ENCODE results near the gene TMEM120B. TPM values are rescaled to one million over a fixed set of nuclear protein-coding genes. Genes with fewer than 3 reads are reported as not detected.

TMEM120B gene
- total and polyA plus RNA-seq, 2 experiments from 2014 or later: 5.5 to 9.5 TPM

DNA sequence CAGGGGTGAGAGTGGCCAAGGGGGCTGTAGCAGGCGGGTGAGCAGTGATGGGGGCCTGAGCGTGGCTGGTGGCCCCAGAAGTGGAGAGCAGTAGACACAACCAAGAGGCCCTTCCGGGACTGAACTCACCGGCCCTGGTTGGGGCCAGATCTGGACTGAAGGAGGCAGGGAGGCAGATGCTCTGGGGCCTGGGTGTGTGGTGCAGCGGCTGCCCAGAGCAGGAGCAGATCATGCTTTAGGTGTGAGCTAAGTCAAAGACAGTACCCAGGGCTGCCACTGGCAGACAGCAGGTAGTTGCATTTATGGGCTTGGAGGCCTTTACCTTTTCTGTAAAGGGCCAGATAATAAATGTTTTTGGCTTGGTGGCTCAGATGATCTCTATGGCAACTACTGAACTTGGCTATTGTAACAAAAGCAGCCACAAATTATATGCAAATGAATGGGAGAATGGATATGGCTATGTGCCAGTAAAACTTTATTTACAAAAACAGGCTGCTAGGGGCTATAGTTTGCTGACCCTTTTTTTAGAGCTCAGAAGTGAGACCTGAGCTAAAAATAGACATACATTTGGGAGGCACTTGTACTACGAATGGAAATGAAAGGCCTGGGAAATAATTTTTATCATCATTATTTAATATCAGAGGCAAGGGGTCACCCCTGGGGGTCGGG, 116.8 kb downstream of the TMEM120B start:
- Histone ChIP-seq H3K36me3 (replicated peaks; ENCODE audit: insufficient read depth, low read depth) (no peaks in the 10 kb centered on the region), H3K4me1 (ENCODE audit: insufficient read depth) (no peaks in the 10 kb centered on the region), H4K20me1 (ENCODE audit: insufficient read depth, poor library complexity, severe bottlenecking) (no peaks in the 10 kb centered on the region), H3K79me2 (no peaks in the 10 kb centered on the region), H3K4me3 (no peak overlapping the region), H2AFZ (no peak overlapping the region), H3K9me3 (ENCODE audit: low read depth) (no peaks in the 10 kb centered on the region), H3K27ac (no peak overlapping the region), H3K9me2 (replicated peaks; ENCODE audit: insufficient read depth) (no peaks in the 10 kb centered on the region), H3K27me3 (no peaks in the 10 kb centered on the region), H3K4me2 (no peak overlapping the region)
- TF ChIP-seq CTCF (IDR thresholded peaks at IDR 0.05; ENCODE audit: poor library complexity) (no peak), EZH2phosphoT487 (IDR thresholded peaks at IDR 0.05; ENCODE audit: low read depth, severe bottlenecking, unreplicated experiment) (no peak), EZH2 (IDR thresholded peaks at IDR 0.05; ENCODE audit: borderline replicate concordance) (no peak)
- DNase-seq (ENCODE audit: low spot score): no peak
- WGBS (ENCODE audit: low lambda C conversion rate, missing lambda C conversion rate): 98% methylated on average over 7 of the region's 7 CpGs

DNA sequence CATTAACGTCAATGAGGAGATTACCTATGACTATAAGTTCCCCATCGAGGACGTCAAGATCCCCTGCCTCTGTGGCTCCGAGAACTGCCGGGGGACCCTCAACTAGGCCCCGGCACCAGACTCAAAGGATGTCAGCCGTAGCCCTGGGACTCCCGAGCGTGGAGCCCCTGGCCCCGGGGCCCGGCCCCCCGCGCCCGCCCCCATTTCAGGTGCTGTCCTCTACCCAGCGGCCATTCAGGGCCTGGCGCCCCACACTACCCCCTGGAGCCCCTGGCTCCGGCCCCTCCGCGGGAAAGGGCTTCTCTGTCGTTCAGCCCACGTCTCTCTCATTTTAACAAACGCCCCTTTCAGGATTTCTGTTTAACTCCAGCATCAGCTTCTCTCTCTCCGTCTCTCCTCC, 117.6 kb downstream of the TMEM120B start:
- H3K79me2 ChIP-seq: no peaks in the 10 kb centered on the region
- no peaks in the 10 kb centered on the region for H3K4me1 ChIP-seq (ENCODE audit: insufficient read depth)
- H3K9me2 ChIP-seq (replicated peaks; ENCODE audit: insufficient read depth): no peaks in the 10 kb centered on the region
- no peak overlapping the region for H2AFZ ChIP-seq
- H3K27ac ChIP-seq: no peak overlapping the region
- H3K27me3 ChIP-seq: no peaks in the 10 kb centered on the region
- no peak overlapping the region for H3K4me3 ChIP-seq
- TF ChIP-seq EZH2phosphoT487 (IDR thresholded peaks at IDR 0.05; ENCODE audit: low read depth, severe bottlenecking, unreplicated experiment) (no peak), CTCF (IDR thresholded peaks at IDR 0.05; ENCODE audit: poor library complexity) (no peak)
- no peaks in the 10 kb centered on the region for H3K9me3 ChIP-seq (ENCODE audit: low read depth)
- no peak overlapping the region for H3K4me2 ChIP-seq
- 95% methylated on average over 14 of the region's 23 CpGs for WGBS (ENCODE audit: low lambda C conversion rate, missing lambda C conversion rate)
- no peaks in the 10 kb centered on the region for H3K36me3 ChIP-seq (replicated peaks; ENCODE audit: insufficient read depth, low read depth)
- no peaks in the 10 kb centered on the region for H4K20me1 ChIP-seq (ENCODE audit: insufficient read depth, poor library complexity, severe bottlenecking)
- no peak for DNase-seq (ENCODE audit: low spot score)

- DNase-seq (ENCODE audit: low spot score): no peak
- H3K9me3 ChIP-seq (ENCODE audit: low read depth): no peaks in the 10 kb centered on the region
- H3K27me3 ChIP-seq: no peaks in the 10 kb centered on the region
- H3K4me3 ChIP-seq: no peak overlapping the region
- no peaks in the 10 kb centered on the region for H4K20me1 ChIP-seq (ENCODE audit: insufficient read depth, poor library complexity, severe bottlenecking)
- H3K79me2 ChIP-seq: no peaks in the 10 kb centered on the region
- no peak overlapping the region for H2AFZ ChIP-seq
- no peak overlapping the region for H3K4me2 ChIP-seq
- 95% methylated on average over 29 of the region's 29 CpGs for WGBS (ENCODE audit: low lambda C conversion rate, missing lambda C conversion rate)
- H3K4me1 ChIP-seq (ENCODE audit: insufficient read depth): no peaks in the 10 kb centered on the region
- no peak overlapping the region for H3K27ac ChIP-seq
- H3K36me3 ChIP-seq (replicated peaks; ENCODE audit: insufficient read depth, low read depth): no peaks in the 10 kb centered on the region
- no peaks in the 10 kb centered on the region for H3K9me2 ChIP-seq (replicated peaks; ENCODE audit: insufficient read depth)
- TF ChIP-seq EZH2 (IDR thresholded peaks at IDR 0.05; ENCODE audit: borderline replicate concordance) (no peak), CTCF (IDR thresholded peaks at IDR 0.05; ENCODE audit: poor library complexity) (no peak), EZH2phosphoT487 (IDR thresholded peaks at IDR 0.05; ENCODE audit: low read depth, severe bottlenecking, unreplicated experiment) (no peak)
These were observed 118.2 kb downstream of the TMEM120B start for GRCh38 chr12:121830588-121831265.

Other genes starting within 250 kb of the TMEM120B start
- gene KDM2B, start 131.7 kb upstream of the TMEM120B start, total RNA-seq: 18.8 and 22.7 TPM in 2 replicates
- gene KDM2B, start 131.7 kb upstream of the TMEM120B start, polyA plus RNA-seq: 13.6 and 18.9 TPM in 2 replicates
- gene ORAI1, start 86.2 kb upstream of the TMEM120B start, total RNA-seq: 15.0 and 16.2 TPM in 2 replicates
- gene ORAI1, start 86.2 kb upstream of the TMEM120B start, polyA plus RNA-seq: 30.9 and 39.1 TPM in 2 replicates
- gene MORN3, start 43.1 kb upstream of the TMEM120B start, total RNA-seq: 0.27 and 0.68 TPM in 2 replicates
- gene MORN3, start 43.1 kb upstream of the TMEM120B start, polyA plus RNA-seq: 0.10 and 1.3 TPM in 2 replicates
- gene RHOF, start 80.9 kb downstream of the TMEM120B start, total RNA-seq: 38.7 and 45.3 TPM in 2 replicates
- gene RHOF, start 80.9 kb downstream of the TMEM120B start, polyA plus RNA-seq: 40.4 and 43.6 TPM in 2 replicates
- 2.7 and 3.8 TPM in 2 replicates for gene SETD1B, start 91.3 kb downstream of the TMEM120B start, total RNA-seq
- 2.5 and 2.7 TPM in 2 replicates for gene SETD1B, start 91.3 kb downstream of the TMEM120B start, polyA plus RNA-seq
- gene HPD, start 146.1 kb downstream of the TMEM120B start, total RNA-seq: 35.8 and 39.2 TPM in 2 replicates
- gene HPD, start 146.1 kb downstream of the TMEM120B start, polyA plus RNA-seq: 9.2 and 20.9 TPM in 2 replicates
- gene PSMD9, start 176.0 kb downstream of the TMEM120B start, total RNA-seq: 61.4 and 106 TPM in 2 replicates
- gene PSMD9, start 176.0 kb downstream of the TMEM120B start, polyA plus RNA-seq: 105 and 114 TPM in 2 replicates
- gene CFAP251, start 205.8 kb downstream of the TMEM120B start, total RNA-seq: 1.6 and 3.7 TPM in 2 replicates
- gene CFAP251, start 205.8 kb downstream of the TMEM120B start, polyA plus RNA-seq: 3.0 and 8.5 TPM in 2 replicates